ENCODE results near the gene SLC13A3.

DNA sequence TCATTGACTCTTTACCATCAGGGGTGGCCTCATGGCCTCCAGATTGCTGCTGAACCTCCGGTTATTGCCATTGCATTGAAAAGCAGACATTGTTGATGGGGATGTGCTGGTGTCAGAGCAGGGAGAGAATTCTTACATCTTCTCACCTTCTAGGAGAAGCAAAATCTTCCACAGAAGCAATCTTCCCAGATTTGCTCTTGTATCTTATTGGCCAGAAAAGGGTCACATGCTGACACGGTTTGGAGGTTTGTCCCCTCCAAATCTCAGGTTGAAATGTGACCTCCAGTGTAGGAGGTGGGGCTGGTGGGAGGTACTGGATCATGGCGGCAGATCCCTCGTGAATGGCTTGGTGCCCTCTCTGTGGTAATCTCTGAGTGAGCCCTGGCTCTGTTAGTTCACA is 27.3 kb upstream of the SLC13A3 start:
- no peak for TF ChIP-seq CTCF (IDR thresholded peaks at IDR 0.05)
- no peak for TF ChIP-seq POLR2A (IDR thresholded peaks at IDR 0.05)
